ENCODE data around the gene MTA3.

The MTA3 gene

DNA sequence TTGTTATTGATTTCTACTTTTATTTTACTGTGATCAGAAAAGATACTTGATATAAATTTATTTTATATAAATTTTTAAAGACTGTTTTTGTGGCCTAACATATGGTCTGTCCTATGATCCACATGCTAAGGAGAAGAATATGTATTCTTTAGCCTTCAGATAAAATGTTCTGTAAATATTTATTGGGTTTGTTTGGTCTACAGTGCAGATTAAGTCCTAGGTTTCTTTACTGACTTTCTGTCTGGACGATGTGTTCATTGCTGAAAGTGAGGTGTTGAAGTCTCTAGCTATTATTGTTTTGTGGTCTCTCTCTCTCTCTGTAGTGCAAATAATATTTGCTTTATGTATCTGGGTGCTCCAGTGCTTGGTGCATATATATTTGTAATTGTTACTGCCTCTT is 165.4 kb downstream of the MTA3 start:
- DNase-seq, result no peak
- peaks cover 75 to 88% of the 10 kb centered on the region in 2 donors for H3K36me3 Mint-ChIP-seq
- no peak overlapping the region for H3K4me3 Mint-ChIP-seq
- ATAC-seq (replicated peaks), result no peak
- H3K4me1 Mint-ChIP-seq, result no peaks in the 10 kb centered on the region
- H3K27me3 Mint-ChIP-seq, result no peaks in the 10 kb centered on the region
- H3K9me3 Mint-ChIP-seq, result peaks cover 30 to 39% of the 10 kb centered on the region in 2 donors
- no peak overlapping the region for H3K27ac Mint-ChIP-seq

DNA sequence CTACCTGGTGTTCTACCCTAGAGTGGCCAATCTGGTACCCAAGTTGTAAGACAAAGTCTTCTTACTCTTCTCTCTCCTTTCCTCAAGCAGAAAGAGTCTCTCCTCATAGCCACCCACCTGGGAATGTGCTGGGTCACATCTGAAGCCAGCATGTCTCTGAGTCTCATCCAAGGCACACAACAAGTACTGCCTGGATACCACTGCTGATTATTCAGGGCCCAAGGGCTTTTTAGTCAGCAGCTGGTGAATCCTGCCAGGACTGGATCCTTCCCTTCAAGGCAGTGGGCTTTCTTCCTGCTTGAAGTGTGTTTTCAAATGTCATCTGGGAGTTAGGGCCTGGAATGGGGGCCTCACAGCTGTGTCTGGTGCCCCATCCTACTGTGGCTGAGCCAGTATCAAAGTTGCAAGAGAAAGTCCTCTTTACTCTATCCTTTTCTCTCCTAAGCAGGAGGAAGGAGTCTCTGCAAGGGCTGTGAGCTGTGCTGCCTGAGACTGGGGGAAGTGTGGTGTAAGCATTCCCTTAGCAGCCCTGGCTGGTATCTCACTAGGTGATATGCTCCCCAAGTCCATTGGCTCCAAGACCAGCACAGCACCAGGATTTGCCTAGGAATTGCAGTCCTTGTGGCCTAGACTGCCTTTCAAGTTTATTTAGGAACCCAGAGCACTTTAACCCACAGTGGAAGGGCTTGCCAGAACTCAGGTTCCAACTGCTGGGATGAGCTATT is 168.3 kb downstream of the MTA3 start:
- peaks cover 2 to 5% of the 10 kb centered on the region in 2 donors for H3K4me1 Mint-ChIP-seq
- no peaks in the 10 kb centered on the region for H3K27me3 Mint-ChIP-seq
- H3K4me3 Mint-ChIP-seq, result no peak overlapping the region
- DNase-seq (no peak), ATAC-seq (replicated peaks) (no peak)
- peaks cover 27 to 30% of the 10 kb centered on the region in 2 donors for H3K9me3 Mint-ChIP-seq
- H3K36me3 Mint-ChIP-seq, result peaks cover 66 to 77% of the 10 kb centered on the region in 2 donors
- no peak overlapping the region for H3K27ac Mint-ChIP-seq

DNA sequence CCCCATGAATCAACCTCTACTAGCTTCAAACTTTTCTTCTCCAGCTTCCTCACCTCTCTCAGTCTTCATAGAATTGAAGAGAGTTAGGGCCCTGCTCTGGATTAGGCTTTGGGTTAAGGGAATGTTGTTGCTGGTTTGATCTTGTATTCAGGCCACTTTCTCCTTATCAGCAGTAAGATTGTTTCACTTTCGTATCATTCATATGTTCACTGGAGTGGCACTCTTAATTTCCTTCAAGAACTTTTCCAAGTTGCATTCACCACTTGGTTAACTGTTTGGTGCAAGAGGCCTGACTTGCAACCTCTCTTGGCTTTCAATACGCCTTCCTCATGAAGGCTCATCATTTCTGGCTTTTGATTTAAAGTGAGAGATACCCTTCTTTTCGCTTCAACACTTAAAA is 172.7 kb downstream of the MTA3 start:
- no peak overlapping the region for H3K4me3 Mint-ChIP-seq
- ATAC-seq (replicated peaks) (no peak), DNase-seq (no peak)
- peaks cover 5 to 11% of the 10 kb centered on the region in 2 donors for H3K4me1 Mint-ChIP-seq
- no peaks in the 10 kb centered on the region for H3K27me3 Mint-ChIP-seq
- H3K9me3 Mint-ChIP-seq, result peaks cover 8 to 11% of the 10 kb centered on the region in 2 donors
- H3K36me3 Mint-ChIP-seq, result peaks cover 33 to 36% of the 10 kb centered on the region in 2 donors
- H3K27ac Mint-ChIP-seq, result no peak overlapping the region

DNA sequence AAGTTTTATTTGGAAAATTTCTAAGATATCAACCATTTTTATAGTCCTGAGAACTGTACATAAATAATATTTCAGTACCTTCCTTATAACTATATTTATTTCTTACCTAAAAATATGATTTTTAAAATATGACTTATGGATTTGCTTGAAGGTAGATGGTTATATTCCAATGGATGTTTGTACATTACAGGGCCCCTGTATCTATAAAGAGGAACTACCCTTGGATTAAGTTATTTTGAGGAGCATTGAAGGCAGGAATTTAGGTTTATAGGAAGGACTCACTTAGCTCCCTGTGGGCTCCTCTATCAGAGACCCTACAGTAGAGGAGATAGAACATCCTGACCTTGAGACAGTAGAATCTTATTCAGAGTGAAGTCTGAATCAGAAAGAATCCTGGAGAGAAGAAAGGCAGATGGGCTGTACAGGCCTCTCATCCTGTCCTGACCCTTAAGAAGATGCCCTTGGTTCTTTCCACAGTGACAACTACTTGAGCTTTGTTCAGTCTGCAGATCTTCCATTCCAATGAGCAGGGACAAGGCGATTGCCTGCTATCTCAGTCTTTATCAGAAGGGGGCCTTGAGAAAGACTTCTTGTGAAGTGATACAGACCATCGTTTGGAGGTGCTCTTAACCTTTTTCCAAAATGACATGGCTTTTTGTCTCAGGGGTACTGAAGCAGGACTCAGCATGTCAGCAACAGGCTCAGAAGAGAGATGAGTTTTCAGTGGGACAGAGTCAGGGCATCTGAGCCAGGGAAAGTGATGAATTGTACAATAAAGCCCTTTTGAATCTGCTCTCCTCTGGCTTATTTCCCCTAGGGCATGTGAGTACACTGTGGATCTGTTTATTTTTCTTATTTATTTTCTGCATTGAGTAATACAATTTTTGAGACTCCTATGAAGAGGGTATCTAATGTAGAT is 174.6 kb downstream of the MTA3 start:
- peaks cover 17 to 18% of the 10 kb centered on the region in 2 donors for H3K36me3 Mint-ChIP-seq
- no peak overlapping the region for H3K4me3 Mint-ChIP-seq
- H3K27ac Mint-ChIP-seq, result no peak overlapping the region
- H3K27me3 Mint-ChIP-seq, result no peaks in the 10 kb centered on the region
- ATAC-seq (replicated peaks) (peak in 1 of 2 donors; percentile 31), DNase-seq (no peak)
- peaks cover 6 to 7% of the 10 kb centered on the region in 2 donors for H3K9me3 Mint-ChIP-seq
- peaks cover 5 to 11% of the 10 kb centered on the region in 2 donors for H3K4me1 Mint-ChIP-seq

DNA sequence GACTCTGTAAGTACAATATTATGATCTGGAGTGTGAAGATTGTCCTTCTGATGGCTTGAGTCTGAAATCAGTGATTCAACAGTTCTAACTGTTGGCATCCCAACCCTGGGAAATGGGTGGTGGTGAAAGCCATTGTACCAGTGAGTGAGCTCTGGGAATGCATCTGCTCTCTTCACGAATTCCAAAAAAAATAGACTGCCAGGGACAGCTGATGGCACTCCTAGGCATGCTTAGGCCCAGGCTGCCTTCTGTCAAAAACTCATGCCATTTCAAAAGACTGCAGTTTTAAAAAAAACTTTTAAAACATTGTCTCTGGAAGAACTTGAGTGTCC is 175.2 kb downstream of the MTA3 start:
- Mint-ChIP-seq H3K4me1 (peaks cover 5 to 11% of the 10 kb centered on the region in 2 donors), H3K9me3 (peaks cover 3 to 7% of the 10 kb centered on the region in 2 donors), H3K36me3 (peaks cover 13 to 16% of the 10 kb centered on the region in 2 donors), H3K27me3 (no peaks in the 10 kb centered on the region), H3K4me3 (no peak overlapping the region), H3K27ac (no peak overlapping the region)
- ATAC-seq (replicated peaks), result no peak
- DNase-seq, result no peak

DNA sequence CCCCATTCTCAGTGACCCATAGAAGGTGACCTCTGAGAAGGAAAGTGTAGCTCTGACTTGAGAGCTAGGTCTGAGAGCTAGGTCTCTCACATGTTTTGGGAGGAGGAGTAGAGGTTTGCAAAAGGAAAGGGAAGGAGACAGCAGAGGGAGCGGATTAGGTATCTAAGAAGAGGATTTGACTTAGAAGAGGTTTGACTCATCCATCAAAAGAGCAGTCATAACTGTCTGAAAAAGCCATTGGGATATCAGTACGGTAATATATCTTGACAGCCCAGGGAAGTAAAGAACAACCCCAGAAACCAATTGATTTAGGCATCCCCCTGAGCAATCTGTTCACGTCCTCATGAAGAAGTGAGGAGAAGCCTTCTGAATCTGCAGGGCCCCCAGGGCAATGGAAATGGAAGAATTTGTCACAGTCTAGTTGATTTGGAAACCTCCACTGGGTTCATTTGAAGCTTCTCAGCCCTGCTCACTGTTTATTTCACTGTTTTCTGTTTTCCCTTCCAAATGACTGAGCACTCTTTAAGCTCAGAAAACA is 176.2 kb downstream of the MTA3 start:
- peaks cover 5 to 11% of the 10 kb centered on the region in 2 donors for H3K4me1 Mint-ChIP-seq
- H3K27me3 Mint-ChIP-seq, result no peaks in the 10 kb centered on the region
- no peak overlapping the region for H3K27ac Mint-ChIP-seq
- peaks cover 0 to 4% of the 10 kb centered on the region in 2 donors for H3K9me3 Mint-ChIP-seq
- peaks cover 5 to 10% of the 10 kb centered on the region in 2 donors for H3K36me3 Mint-ChIP-seq
- H3K4me3 Mint-ChIP-seq, result no peak overlapping the region
- ATAC-seq (replicated peaks), result no peak
- no peak for DNase-seq

DNA sequence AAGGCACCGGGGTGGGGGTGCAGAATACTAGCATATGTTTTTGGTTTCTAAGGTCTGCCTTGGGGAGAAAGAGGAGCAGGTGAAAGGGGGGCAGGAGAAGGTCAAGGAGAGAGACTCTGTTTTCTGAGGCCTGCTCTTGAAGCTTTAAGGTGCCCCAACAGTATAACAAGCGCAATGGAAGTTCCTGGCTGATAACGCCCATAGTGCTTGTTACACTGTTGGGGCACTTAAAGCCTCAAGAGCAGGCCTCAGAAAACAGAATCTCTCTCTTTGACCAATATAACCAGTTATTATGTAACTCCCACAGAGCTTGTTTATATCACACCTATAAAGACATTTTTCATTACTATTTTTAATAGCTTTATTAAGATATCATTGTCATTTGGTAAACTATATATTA is 179.0 kb downstream of the MTA3 start:
- Mint-ChIP-seq H3K36me3 (peaks cover 0 to 3% of the 10 kb centered on the region in 2 donors), H3K4me1 (peaks cover 23 to 29% of the 10 kb centered on the region in 2 donors), H3K27ac (no peak overlapping the region), H3K27me3 (no peaks in the 10 kb centered on the region), H3K9me3 (no peaks in the 10 kb centered on the region), H3K4me3 (no peak overlapping the region)
- DNase-seq (no peak), ATAC-seq (replicated peaks) (no peak)

DNA sequence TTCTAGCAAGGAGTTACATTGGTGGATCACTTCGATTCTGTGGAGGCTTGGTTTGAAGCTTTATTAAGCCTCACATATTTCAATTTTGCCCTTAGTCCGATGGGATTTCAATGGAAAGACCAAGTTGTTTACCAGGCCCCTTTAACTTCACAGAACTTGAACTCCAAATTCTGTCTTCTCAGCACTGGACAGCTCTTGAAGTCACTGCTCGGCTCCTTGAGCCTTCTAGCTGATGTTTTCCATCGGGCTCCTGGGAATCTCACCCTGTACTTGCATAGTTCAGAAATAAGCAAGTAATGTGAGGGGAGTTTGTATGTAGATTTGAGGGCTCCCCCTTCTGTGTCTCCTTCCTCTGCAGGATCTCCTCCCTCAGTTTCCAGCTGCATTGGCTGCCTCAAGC is 180.4 kb downstream of the MTA3 start:
- H3K9me3 Mint-ChIP-seq, result no peaks in the 10 kb centered on the region
- peaks cover 0 to 1% of the 10 kb centered on the region in 2 donors for H3K36me3 Mint-ChIP-seq
- DNase-seq, result no peak
- H3K4me3 Mint-ChIP-seq, result no peak overlapping the region
- H3K27ac Mint-ChIP-seq, result no peak overlapping the region
- ATAC-seq (replicated peaks), result no peak
- no peaks in the 10 kb centered on the region for H3K27me3 Mint-ChIP-seq
- H3K4me1 Mint-ChIP-seq, result peaks cover 33 to 37% of the 10 kb centered on the region in 2 donors

DNA sequence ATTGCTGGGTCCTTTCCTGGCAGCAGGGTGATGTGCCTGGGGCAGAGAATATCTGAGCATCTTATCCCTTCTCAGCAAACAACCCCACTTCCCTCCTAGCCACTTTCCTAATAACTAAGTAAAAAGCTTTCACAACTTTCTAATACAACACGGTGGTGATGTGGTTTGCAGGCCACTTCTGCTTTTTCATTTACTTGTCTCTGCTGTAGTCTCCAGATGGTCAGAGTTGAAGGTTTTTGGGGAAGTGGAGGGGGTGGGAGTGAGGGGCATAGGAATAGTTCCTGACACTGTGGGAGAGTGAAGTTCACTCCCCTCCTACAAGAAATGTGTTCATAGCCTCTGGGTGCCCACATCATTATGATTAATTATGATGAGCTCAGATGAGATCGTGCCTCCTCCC is 183.9 kb downstream of the MTA3 start:
- no peaks in the 10 kb centered on the region for H3K9me3 Mint-ChIP-seq
- ATAC-seq (replicated peaks), result peak; percentile 72 to 77
- H3K4me3 Mint-ChIP-seq, result peak overlapping the region; percentile 51 to 52
- H3K27me3 Mint-ChIP-seq, result no peaks in the 10 kb centered on the region
- H3K36me3 Mint-ChIP-seq, result peaks cover 0 to 1% of the 10 kb centered on the region in 2 donors
- H3K27ac Mint-ChIP-seq, result peak overlapping the region; percentile 88
- DNase-seq, result peak; percentile 46
- H3K4me1 Mint-ChIP-seq, result peaks cover 57 to 66% of the 10 kb centered on the region in 2 donors

DNA sequence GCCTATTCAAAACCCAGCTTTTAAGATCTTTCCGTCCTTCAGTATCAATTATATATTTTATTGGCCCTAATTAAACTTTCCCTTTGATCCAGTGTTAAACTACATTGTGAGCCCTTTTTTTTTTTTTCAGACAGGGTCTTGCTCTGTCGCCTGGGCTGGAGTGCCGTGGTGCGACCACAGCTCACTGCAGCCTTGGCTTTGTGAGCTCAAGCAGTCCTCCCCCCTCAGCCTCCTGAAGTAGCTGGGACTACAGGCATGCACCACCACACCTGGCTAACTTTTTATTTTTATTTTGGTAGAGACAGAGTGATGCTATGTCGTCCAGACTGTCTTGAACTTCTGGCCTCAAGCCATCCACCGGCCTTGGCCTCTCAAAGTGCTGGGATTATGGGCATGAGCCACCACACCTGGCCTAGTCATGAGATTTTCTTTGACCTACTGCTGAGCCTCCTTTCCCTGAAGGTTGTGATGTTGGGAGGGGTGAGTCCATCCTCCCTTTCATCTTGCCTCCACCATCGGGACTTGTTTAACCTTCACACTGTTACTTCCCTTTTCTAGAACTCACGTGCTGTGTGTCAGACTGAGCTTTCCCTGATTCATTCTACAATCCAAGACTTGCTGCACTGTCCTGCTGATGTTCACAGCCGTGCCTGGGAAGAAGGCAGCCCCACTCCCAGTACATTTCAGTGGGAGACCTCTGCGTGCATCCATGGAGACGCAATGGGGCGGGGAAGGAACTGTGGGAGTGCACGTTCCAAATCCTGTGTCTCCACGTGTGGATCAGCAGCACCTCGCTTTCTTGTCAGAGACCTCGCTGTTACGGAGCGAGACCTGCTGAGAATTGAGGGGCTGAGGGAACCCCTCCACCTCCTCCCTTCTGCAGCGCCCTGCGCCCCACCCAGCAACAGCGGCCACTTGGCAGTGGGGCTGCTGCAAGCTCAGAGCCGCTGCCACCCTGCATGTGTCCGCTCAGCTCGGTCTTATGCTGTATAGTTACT is 184.7 kb downstream of the MTA3 start:
- ATAC-seq (replicated peaks) (peak; percentile 16 to 22), DNase-seq (no peak)
- no peaks in the 10 kb centered on the region for H3K27me3 Mint-ChIP-seq
- H3K27ac Mint-ChIP-seq, result peak overlapping the region; percentile 88
- no peaks in the 10 kb centered on the region for H3K9me3 Mint-ChIP-seq
- H3K4me1 Mint-ChIP-seq, result peaks cover 57 to 68% of the 10 kb centered on the region in 2 donors
- H3K36me3 Mint-ChIP-seq, result peaks cover 0 to 1% of the 10 kb centered on the region in 2 donors
- H3K4me3 Mint-ChIP-seq, result peak overlapping the region; percentile 34 to 52

DNA sequence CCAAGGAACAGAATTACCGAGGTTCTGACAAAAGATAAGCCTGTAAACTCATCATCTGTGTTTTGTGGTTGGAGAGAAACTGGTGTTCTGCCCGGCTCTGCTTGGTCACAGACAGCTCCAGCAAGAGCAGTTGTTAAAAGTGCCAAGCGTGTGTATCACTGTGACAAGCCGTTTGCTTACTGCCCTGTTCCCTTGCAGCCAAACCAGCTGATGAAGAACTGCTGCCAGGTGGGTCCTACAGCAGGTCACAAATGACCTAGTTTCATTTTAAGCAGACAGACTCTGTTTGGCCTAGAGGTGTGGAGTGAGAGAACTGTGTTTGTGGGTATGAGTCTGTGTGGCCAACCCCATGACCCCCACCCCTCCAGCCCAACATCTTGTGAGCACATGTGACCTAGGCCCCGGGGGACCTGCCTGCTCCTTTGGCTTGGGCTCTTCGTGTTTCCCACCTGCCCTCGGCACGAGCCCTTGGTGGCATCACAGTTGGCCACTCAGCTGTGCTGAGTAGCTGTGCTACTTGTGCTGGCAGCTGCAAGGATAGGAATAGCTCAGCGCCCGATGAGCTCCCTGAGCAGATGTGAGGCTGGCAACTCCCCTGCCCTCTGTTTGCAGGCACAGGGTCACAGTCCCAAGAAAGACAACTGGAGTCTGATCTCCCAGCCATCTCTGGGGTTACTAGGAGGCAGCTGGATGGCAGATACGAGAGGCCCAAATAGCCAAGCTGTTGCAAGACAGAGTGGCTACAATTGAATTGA is 185.8 kb downstream of the MTA3 start:
- peak overlapping the region; percentile 87 for H3K27ac Mint-ChIP-seq
- H3K27me3 Mint-ChIP-seq, result no peaks in the 10 kb centered on the region
- no peaks in the 10 kb centered on the region for H3K9me3 Mint-ChIP-seq
- peaks cover 57 to 68% of the 10 kb centered on the region in 2 donors for H3K4me1 Mint-ChIP-seq
- peak overlapping the region; percentile 2 to 63 for H3K4me3 Mint-ChIP-seq
- peak; percentile 68 for DNase-seq
- peaks cover 0 to 5% of the 10 kb centered on the region in 2 donors for H3K36me3 Mint-ChIP-seq
- ATAC-seq (replicated peaks), result peak; percentile 69 to 78

DNA sequence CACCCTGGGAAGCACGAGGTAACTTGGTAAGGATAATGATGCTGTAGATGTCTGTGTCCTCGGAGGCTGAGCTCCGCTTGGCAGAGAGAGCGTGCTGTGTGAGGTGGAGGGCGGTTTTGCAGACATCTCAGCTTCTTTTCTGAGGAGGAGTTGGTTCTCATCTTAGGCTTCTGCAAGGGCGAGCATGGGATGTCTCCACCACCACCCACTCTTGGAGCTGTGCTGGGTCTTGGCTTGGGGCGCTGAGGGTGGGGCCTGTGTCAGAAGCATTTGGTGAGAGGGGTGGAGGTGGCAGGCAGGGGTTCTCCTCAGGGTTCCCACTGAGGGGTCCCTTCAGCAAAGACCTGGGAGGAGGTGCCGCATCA is 186.3 kb downstream of the MTA3 start:
- Mint-ChIP-seq H3K27me3 (no peaks in the 10 kb centered on the region), H3K9me3 (no peaks in the 10 kb centered on the region), H3K4me3 (peak overlapping the region; percentile 2 to 63), H3K27ac (peak overlapping the region; percentile 87), H3K4me1 (peaks cover 57 to 68% of the 10 kb centered on the region in 2 donors), H3K36me3 (peaks cover 0 to 5% of the 10 kb centered on the region in 2 donors)
- DNase-seq, result no peak
- ATAC-seq (replicated peaks), result no peak
